Transverse colon (tissue), 4 donors: Measurements from ENCODE around the gene PDPN. TPM values are rescaled to one million over a fixed set of nuclear protein-coding genes. Genes with fewer than 3 reads are reported as not detected.

ENCODE experiments used
- DNase-seq: peaks from one replicate; pipeline ENCODE4 v3.0.0-alpha.2; 2019
- H3K27ac ChIP-seq, 4 donors: fragments of 200-600 bp; sonication (generic); 2 replicates each; pipeline ENCODE4 v1.5.1; 2016 to 2018; ENCODE audit warnings: inconsistent platforms in 4 of 4
- H3K27me3 ChIP-seq: fragments of 200-600 bp; sonication (generic); 2 replicates; pipeline ENCODE4 v1.5.1; 2017; ENCODE audit warnings: inconsistent platforms
- H3K36me3 ChIP-seq, 4 donors: fragments of 200-600 bp; sonication (generic); 2 replicates each; pipeline ENCODE4 v1.5.1; 2017 to 2019; ENCODE audit warnings: inconsistent platforms in 4 of 4
- H3K4me1 ChIP-seq, 4 donors: fragments of 200-600 bp; sonication (generic); 2 replicates each; pipeline ENCODE4 v1.5.1; 2017 to 2020; ENCODE audit warnings: inconsistent platforms in 4 of 4
- H3K4me3 ChIP-seq, 4 donors: fragments of 200-600 bp; sonication (generic); 1 replicate in 1 of 4; 2 replicates in 3 of 4; pipeline versions ENCODE4 v1.5.1 to v1.6.1; 2017 to 2019; ENCODE audit warnings: inconsistent platforms in 4 of 4
- H3K9me3 ChIP-seq, 2 donors: fragments of 200-600 bp; sonication (generic); 2 replicates each; pipeline ENCODE4 v1.5.1; 2017 to 2019; ENCODE audit warnings: inconsistent platforms in 2 of 2
- CTCF ChIP-seq, 5 experiments: fragments of 200-600 bp in 3 of 5; fragments of 450-650 bp in 2 of 5; sonication (generic) in 3 of 5; IDR thresholded peaks; 1 replicate in 2 of 5; 2 replicates in 3 of 5; pipeline ENCODE4 v1.5.1; 2016 to 2017; ENCODE audit warnings: antibody characterized with exemption in 5 of 5, inconsistent platforms in 3 of 5, mild to moderate bottlenecking in 2 of 5, moderate library complexity in 1 of 5
- EP300 ChIP-seq: sonication (generic); formaldehyde crosslinking; IDR thresholded peaks from one replicate; pipeline ENCODE4 v1.6.1; 2017; ENCODE audit warnings: antibody characterized with exemption, low read depth
- POLR2A ChIP-seq: fragments of 450-650 bp; IDR thresholded peaks from one replicate; pipeline ENCODE4 v1.6.1; 2016; ENCODE audit warnings: antibody characterized with exemption, mild to moderate bottlenecking, moderate library complexity
- POLR2AphosphoS5 ChIP-seq, 3 donors: sonication (generic); formaldehyde crosslinking; IDR thresholded peaks; one replicate each; pipeline ENCODE4 v1.6.1; 2016; ENCODE audit warnings: antibody characterized with exemption in 3 of 3
- WGBS, 2 donors: methylation state at CpG; one replicate each; pipeline ENCODE4 v1.1.5; 2018; ENCODE audit warnings: low coverage in 1 of 2; 5-methylcytosine and 5-hydroxymethylcytosine counted together
- in situ Hi-C, 4 donors: fragments of 200-750 bp; cut with MboI; loops; one replicate each; pipeline versions ENCODE4 v1.15.0 to v1.15.1; 2017; ENCODE audit warnings: low sequenced_read_pairs in 3 of 4, low pct_ligation_motif_present in 1 of 4, low pct_unique_long_range_greater_than_20kb in 1 of 4
- intact Hi-C: fragments of 100-400 bp; cut with DNase I; formaldehyde crosslinking; loops from one replicate; pipeline ENCODE4 v1.15.1; 2023; ENCODE audit warnings: low total_unique reads
- total RNA-seq, 4 donors: library from RNA; depleted of rRNA; stranded (reverse); fragments of >200 nt; gene quantifications; one replicate each; pipeline ENCODE4 v1.1.0, GENCODE V29; 2016

Gene PDPN
- total RNA-seq, 4 donors from 2014 or later, result 3.4 to 11.7 (median 5.6) TPM

DNA sequence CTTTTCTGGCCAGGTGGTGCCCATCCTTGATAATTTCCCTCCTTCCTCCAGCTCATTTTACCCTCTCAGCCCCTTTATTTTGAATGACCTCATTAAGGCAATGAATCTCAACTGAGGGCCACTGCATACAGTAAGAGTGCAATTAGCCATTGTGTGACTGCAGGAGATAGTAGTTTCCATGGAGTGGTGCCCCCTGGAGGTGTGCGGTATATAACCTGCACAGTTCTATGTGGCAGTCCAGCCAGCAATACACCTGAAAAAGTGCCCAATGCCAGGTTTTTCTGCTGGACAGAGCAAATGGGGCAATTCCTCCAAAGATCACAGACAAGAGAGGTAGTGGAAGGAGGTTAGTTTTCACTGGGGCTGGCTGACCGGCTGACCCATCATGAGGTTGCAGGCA lies 43.9 kb upstream of the PDPN start:
- Histone ChIP-seq H3K9me3 (no peaks in the 10 kb centered on the region), H3K36me3 (no peaks in the 10 kb centered on the region), H3K27me3 (no peaks in the 10 kb centered on the region), H3K4me3 (no peak overlapping the region), H3K27ac (no peak overlapping the region), H3K4me1 (no peaks in the 10 kb centered on the region)
- no peak for TF ChIP-seq POLR2A
- TF ChIP-seq CTCF (IDR thresholded peaks at IDR 0.05), result no peak
- no peak for TF ChIP-seq EP300
- in situ Hi-C loops (no loop called here), intact Hi-C loops (loop anchor here (5.0 kb wide), 1 partner anchor 1187 kb away; no protein-coding TSS in a partner anchor)
- 91% methylated on average over 2 of the region's 2 CpGs; no CpG with 5 or more reads in 1 of the 2 donors for WGBS, 2 donors
- no peak for DNase-seq

GRCh38 chr1:13540866-13541265 lies 42.8 kb upstream of the PDPN start:
- 54% methylated on average over 8 of the region's 8 CpGs; no CpG with 5 or more reads in 1 of the 2 donors for WGBS, 2 donors
- intact Hi-C loops, result no loop called here
- DNase-seq, result peak; percentile 11

GRCh38 chr1:13541435-13542215 lies 42.0 kb upstream of the PDPN start:
- intact Hi-C loops, result no loop called here
- Histone ChIP-seq H3K27me3 (no peaks in the 10 kb centered on the region), H3K4me3 (no peak overlapping the region), H3K27ac (peak overlapping the region; percentile 14 to 64 (median 48)), H3K4me1 (no peaks in the 10 kb centered on the region), H3K36me3 (no peaks in the 10 kb centered on the region), H3K9me3 (no peaks in the 10 kb centered on the region)
- TF ChIP-seq CTCF (IDR thresholded peaks at IDR 0.05), result no peak
- TF ChIP-seq POLR2AphosphoS5 (IDR thresholded peaks at IDR 0.05), result no peak
- TF ChIP-seq POLR2A, result no peak
- TF ChIP-seq EP300, result no peak
- no peak for DNase-seq
- 80 to 87% methylated on average over 3 to 13 of the region's 13 CpGs for WGBS, 2 donors
- in situ Hi-C loops, result no loop called here

More at GRCh38 chr1:13540866-13541265, 42.8 kb upstream of the PDPN start:
- in situ Hi-C loops, result no loop called here
- H3K27ac ChIP-seq, result peak overlapping the region; percentile 14 to 64 (median 48)
- H3K4me1 ChIP-seq, result no peaks in the 10 kb centered on the region
- no peak overlapping the region for H3K4me3 ChIP-seq
- H3K9me3 ChIP-seq, result no peaks in the 10 kb centered on the region
- TF ChIP-seq POLR2A, result no peak
- peak in 2 of 3 donors; percentile 61 to 75 for TF ChIP-seq POLR2AphosphoS5 (IDR thresholded peaks at IDR 0.05)
- no peaks in the 10 kb centered on the region for H3K36me3 ChIP-seq
- H3K27me3 ChIP-seq, result no peaks in the 10 kb centered on the region

- Histone ChIP-seq H3K4me1 (no peaks in the 10 kb centered on the region), H3K9me3 (no peaks in the 10 kb centered on the region), H3K27ac (peak overlapping the region in 3 of 4 donors; percentile 29 to 64 (median 37)), H3K36me3 (no peaks in the 10 kb centered on the region), H3K4me3 (no peak overlapping the region), H3K27me3 (no peaks in the 10 kb centered on the region)
- in situ Hi-C loops, result no loop called here
- peak in 2 of 3 donors; percentile 23 to 52 for TF ChIP-seq POLR2AphosphoS5 (IDR thresholded peaks at IDR 0.05)
- TF ChIP-seq POLR2A, result no peak
- TF ChIP-seq CTCF (IDR thresholded peaks at IDR 0.05), result peak; percentile 29 to 40 (median 32)
- TF ChIP-seq EP300, result no peak
- intact Hi-C loops, result no loop called here
- 44 to 49% methylated on average over 5 to 20 of the region's 20 CpGs for WGBS, 2 donors
- peak; percentile 13 for DNase-seq
Measured at GRCh38 chr1:13543451-13544220, 40.0 kb upstream of the PDPN start.
